Measurements from ENCODE around the gene FEM1B.

FEM1B gene

GRCh38 chr15:68326711-68327354, 49.3 kb downstream of the FEM1B start:
- peak in 1 of 5 donors; percentile 35 for DNase-seq

GRCh38 chr15:68328443-68328842, 50.9 kb downstream of the FEM1B start:
- peak in 1 of 5 donors; percentile 48 for DNase-seq

GRCh38 chr15:68328964-68329363, 51.4 kb downstream of the FEM1B start:
- no peak for DNase-seq

GRCh38 chr15:68330416-68330815, 52.9 kb downstream of the FEM1B start:
- no peak for DNase-seq

GRCh38 chr15:68330901-68331300, 53.4 kb downstream of the FEM1B start:
- DNase-seq, result no peak

GRCh38 chr15:68332266-68332665, 54.7 kb downstream of the FEM1B start:
- no peak for DNase-seq

GRCh38 chr15:68333775-68334470, 56.4 kb downstream of the FEM1B start:
- DNase-seq, result no peak

GRCh38 chr15:68334661-68335124, 57.1 kb downstream of the FEM1B start:
- DNase-seq, result no peak

- no peak for DNase-seq
Measured at GRCh38 chr15:68335251-68335650, 57.7 kb downstream of the FEM1B start.

GRCh38 chr15:68335655-68336054, 58.1 kb downstream of the FEM1B start:
- no peak for DNase-seq

GRCh38 chr15:68336516-68336915, 59.0 kb downstream of the FEM1B start:
- DNase-seq, result no peak

- DNase-seq, result no peak
Measured at GRCh38 chr15:68337826-68338225, 60.3 kb downstream of the FEM1B start.

- no peak for DNase-seq
Measured at GRCh38 chr15:68339481-68339880, 61.9 kb downstream of the FEM1B start.

- no peak for DNase-seq
Measured at GRCh38 chr15:68340726-68341671, 63.5 kb downstream of the FEM1B start.

- DNase-seq, result no peak
Measured at GRCh38 chr15:68341760-68342725, 64.5 kb downstream of the FEM1B start.

- DNase-seq, result no peak
Measured at GRCh38 chr15:68343579-68344225, 66.2 kb downstream of the FEM1B start.

- no peak for DNase-seq
Measured at GRCh38 chr15:68344600-68344999, 67.1 kb downstream of the FEM1B start.
